AG04450 (cell line): ENCODE results near the gene PARD3. TPM values are rescaled to one million over a fixed set of nuclear protein-coding genes. Genes with fewer than 3 reads are reported as not detected.
"Not testable (repeated sequence)": the region's sequence is repeated elsewhere in the genome, so short reads cannot be mapped to it uniquely, and the experiment has no call there.

Experiments used
- CTCF ChIA-PET: fragments of 300-600, 350-600 bp; formaldehyde crosslinking; extraction: SDS; loops from one replicate; lab custom pipeline; 2022; ENCODE audit warnings: antibody characterized with exemption, inconsistent platforms; lab: Charles Lee
- POLR2A ChIA-PET: fragments of 350-600 bp; formaldehyde crosslinking; extraction: SDS; loops from one replicate; lab custom pipeline; 2021; ENCODE audit warnings: antibody characterized with exemption, inconsistent platforms; lab: Yijun Ruan, JAX
- DNase-seq: peaks from one replicate; pipeline ENCODE4 v3.0.0-alpha.2; 2011; ENCODE audit warnings: low read depth, low spot score
- H3K27ac ChIP-seq: one replicate; pipeline ENCODE4 v1.5.1; 2012; ENCODE audit warnings: low read depth, low read length, control low read depth
- H3K27me3 ChIP-seq: one replicate; pipeline ENCODE4 v1.6.0; 2012; ENCODE audit warnings: low read length; ENCODE audit not compliant: control insufficient read depth, insufficient read depth
- H3K4me3 ChIP-seq: 2 replicates; pipeline ENCODE4 v1.5.1; 2011; ENCODE audit warnings: mild to moderate bottlenecking, low read depth, low read length, control low read depth
- H3K9me3 ChIP-seq: 2 replicates; pipeline ENCODE4 v1.5.1; 2012; ENCODE audit warnings: low read length; ENCODE audit not compliant: control insufficient read depth, insufficient read depth
- CTCF ChIP-seq: IDR thresholded peaks from 2 replicates; pipeline ENCODE4 v1.5.1; 2011; ENCODE audit warnings: low read depth, low read length, control low read depth, inconsistent platforms
- polyA plus RNA-seq: library from polyadenylated mRNA; depleted of rRNA; stranded (reverse); fragments of >200 nt; gene quantifications from 2 replicates; pipeline ENCODE4 v1.2.3, GENCODE V29; 2011

PARD3 gene
- polyA plus RNA-seq, 1 experiment, result 43.1 TPM

- no peaks in the 10 kb centered on the region for H3K9me3 ChIP-seq
- H3K4me3 ChIP-seq, result no peak overlapping the region
- DNase-seq, result no peak
- ChIA-PET POLR2A (no interaction called here), CTCF (interaction anchor here (0.6 kb wide), 1 partner anchor 1533 kb away, joined by 4 read pairs; no protein-coding TSS in a partner anchor)
- TF ChIP-seq CTCF, result no peak
- no peaks in the 10 kb centered on the region for H3K27me3 ChIP-seq
- H3K27ac ChIP-seq, result no peak overlapping the region
These were observed 360.4 kb downstream of the PARD3 start for GRCh38 chr10:34454590-34455261.

- Histone ChIP-seq H3K27me3 (no peaks in the 10 kb centered on the region), H3K27ac (no peak overlapping the region), H3K4me3 (no peak overlapping the region), H3K9me3 (no peaks in the 10 kb centered on the region)
- no peak for TF ChIP-seq CTCF
- ChIA-PET POLR2A (no interaction called here), CTCF (no interaction called here)
- no peak for DNase-seq
These were observed 365.3 kb downstream of the PARD3 start for GRCh38 chr10:34449836-34450235.

- ChIA-PET CTCF (interaction anchor here (1.2 kb wide), 1 partner anchor 191 kb away, joined by 3 read pairs; no protein-coding TSS in a partner anchor), POLR2A (no interaction called here)
- no peak for TF ChIP-seq CTCF
- Histone ChIP-seq H3K4me3 (no peak overlapping the region), H3K27me3 (no peaks in the 10 kb centered on the region), H3K9me3 (no peaks in the 10 kb centered on the region), H3K27ac (no peak overlapping the region)
- DNase-seq, result no peak
These were observed 369.0 kb downstream of the PARD3 start for GRCh38 chr10:34446049-34446448.

GRCh38 chr10:34444223-34445183 lies 370.6 kb downstream of the PARD3 start:
- Histone ChIP-seq H3K9me3 (no peaks in the 10 kb centered on the region), H3K27ac (no peak overlapping the region), H3K27me3 (no peaks in the 10 kb centered on the region), H3K4me3 (no peak overlapping the region)
- no peak for DNase-seq
- ChIA-PET POLR2A (no interaction called here), CTCF (no interaction called here)
- TF ChIP-seq CTCF, result no peak

GRCh38 chr10:34439386-34439785 lies 375.7 kb downstream of the PARD3 start:
- H3K4me3 ChIP-seq, H3K27ac ChIP-seq, DNase-seq, CTCF ChIA-PET, H3K9me3 ChIP-seq, H3K27me3 ChIP-seq, POLR2A ChIA-PET: not testable (repeated sequence)
